Gastrocnemius medialis (tissue), 4 donors: ENCODE data around the gene RBM47. TPM values are rescaled to one million over a fixed set of nuclear protein-coding genes. Genes with fewer than 3 reads are reported as not detected.

Experiments used
- ATAC-seq, 2 donors: fragments of 150-250 bp; one replicate each; pipeline ENCODE4 v1.9.1; 2016
- DNase-seq, 2 donors: peaks; one replicate each; pipeline ENCODE4 v3.0.0-alpha.2; 2019
- H3K27ac ChIP-seq, 4 donors: fragments of 200-600 bp; sonication (generic); 1 replicate in 1 of 4; 2 replicates in 3 of 4; pipeline ENCODE4 v1.5.1; 2016 to 2018; ENCODE audit warnings: mild to moderate bottlenecking in 2 of 4, moderate library complexity in 1 of 4
- H3K27me3 ChIP-seq, 3 donors: fragments of 200-600 bp; sonication (generic) in 2 of 3; 1 replicate in 1 of 3; 2 replicates in 2 of 3; pipeline versions ENCODE4 v1.5.1 to v1.6.0; 2016 to 2019; ENCODE audit warnings: mild to moderate bottlenecking in 1 of 3, moderate library complexity in 1 of 3
- H3K36me3 ChIP-seq, 2 donors: fragments of 200-600 bp; sonication (generic) in 1 of 2; one replicate each; pipeline ENCODE4 v1.5.1; 2017 to 2018
- H3K4me1 ChIP-seq, 2 donors: fragments of 200-600 bp; sonication (generic) in 1 of 2; one replicate each; pipeline ENCODE4 v1.5.1; 2016 to 2017; ENCODE audit warnings: mild to moderate bottlenecking in 2 of 2
- H3K4me3 ChIP-seq, 4 donors: fragments of 200-600 bp; sonication (generic) in 3 of 4; 1 replicate in 1 of 4; 2 replicates in 3 of 4; pipeline ENCODE4 v1.5.1; 2016 to 2019; ENCODE audit warnings: mild to moderate bottlenecking in 2 of 4
- H3K9me3 ChIP-seq, 3 donors: fragments of 200-600 bp; sonication (generic) in 2 of 3; 1 replicate in 1 of 3; 2 replicates in 2 of 3; pipeline ENCODE4 v1.5.1; 2016 to 2019
- POLR2A ChIP-seq, 2 donors: fragments of 450-650 bp; IDR thresholded peaks; one replicate each; pipeline ENCODE4 v1.6.1; 2017; ENCODE audit warnings: antibody characterized with exemption in 2 of 2, mild to moderate bottlenecking in 2 of 2, moderate library complexity in 2 of 2
- in situ Hi-C, 4 donors: fragments of 200-750 bp; cut with MboI; loops; one replicate each; pipeline versions ENCODE4 v1.15.0 to v1.8.0; 2017; ENCODE audit warnings: low sequenced_read_pairs in 4 of 4
- intact Hi-C: fragments of 100-400 bp; cut with DNase I; formaldehyde crosslinking; loops from one replicate; pipeline ENCODE4 v1.15.1; 2023; ENCODE audit warnings: low total_unique reads
- total RNA-seq, 4 donors: library from RNA; depleted of rRNA; stranded (reverse); fragments of >200 nt; gene quantifications; one replicate each; pipeline versions ENCODE4 v1.1.0 to v1.2.3, GENCODE V29; 2016
- TF ChIP-seq, protein P1 (sequence below), 5 experiments: fragments of 450-650 bp in 3 of 5; fragments of 200-600 bp in 2 of 5; sonication (generic) in 2 of 5; IDR thresholded peaks in 4 of 5; conservative IDR thresholded peaks in 1 of 5; 1 replicate in 4 of 5; 2 replicates in 1 of 5; pipeline ENCODE4 v1.5.1; 2016 to 2019; ENCODE audit warnings: antibody characterized with exemption in 5 of 5, mild to moderate bottlenecking in 3 of 5, moderate library complexity in 3 of 5

RBM47 gene
- total RNA-seq, 4 donors from 2014 or later, result 1.5 to 8.7 (median 4.3) TPM

DNA sequence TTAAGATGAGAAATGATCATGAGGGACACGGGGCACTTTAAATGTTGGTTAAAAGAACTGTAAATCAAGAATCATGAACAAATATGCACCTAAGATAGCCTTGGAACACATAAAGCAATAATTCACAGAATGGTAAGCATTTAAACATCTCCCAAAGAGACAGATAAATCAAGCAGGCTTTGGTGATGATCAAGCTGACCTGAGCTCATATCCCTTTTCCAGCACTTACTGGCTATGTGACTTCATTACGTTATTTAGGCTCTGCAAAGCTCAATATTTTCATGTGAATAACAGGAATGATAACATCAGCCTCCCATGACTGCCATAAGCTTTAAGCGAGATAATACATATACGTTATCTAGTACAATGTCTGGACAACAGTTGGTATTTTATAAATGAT lies 239.7 kb downstream of the RBM47 start:
- in situ Hi-C loops, result no loop called here
- Histone ChIP-seq H3K27ac (no peak overlapping the region), H3K9me3 (no peaks in the 10 kb centered on the region), H3K4me1 (no peaks in the 10 kb centered on the region), H3K36me3 (no peaks in the 10 kb centered on the region), H3K27me3 (no peaks in the 10 kb centered on the region), H3K4me3 (no peak overlapping the region)
- intact Hi-C loops, result no loop called here
- TF ChIP-seq POLR2A (IDR thresholded peaks at IDR 0.05), result no peak
- TF ChIP-seq, protein P1, sequence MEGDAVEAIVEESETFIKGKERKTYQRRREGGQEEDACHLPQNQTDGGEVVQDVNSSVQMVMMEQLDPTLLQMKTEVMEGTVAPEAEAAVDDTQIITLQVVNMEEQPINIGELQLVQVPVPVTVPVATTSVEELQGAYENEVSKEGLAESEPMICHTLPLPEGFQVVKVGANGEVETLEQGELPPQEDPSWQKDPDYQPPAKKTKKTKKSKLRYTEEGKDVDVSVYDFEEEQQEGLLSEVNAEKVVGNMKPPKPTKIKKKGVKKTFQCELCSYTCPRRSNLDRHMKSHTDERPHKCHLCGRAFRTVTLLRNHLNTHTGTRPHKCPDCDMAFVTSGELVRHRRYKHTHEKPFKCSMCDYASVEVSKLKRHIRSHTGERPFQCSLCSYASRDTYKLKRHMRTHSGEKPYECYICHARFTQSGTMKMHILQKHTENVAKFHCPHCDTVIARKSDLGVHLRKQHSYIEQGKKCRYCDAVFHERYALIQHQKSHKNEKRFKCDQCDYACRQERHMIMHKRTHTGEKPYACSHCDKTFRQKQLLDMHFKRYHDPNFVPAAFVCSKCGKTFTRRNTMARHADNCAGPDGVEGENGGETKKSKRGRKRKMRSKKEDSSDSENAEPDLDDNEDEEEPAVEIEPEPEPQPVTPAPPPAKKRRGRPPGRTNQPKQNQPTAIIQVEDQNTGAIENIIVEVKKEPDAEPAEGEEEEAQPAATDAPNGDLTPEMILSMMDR (IDR thresholded peaks at IDR 0.05 in 4 of 5, conservative IDR thresholded peaks at IDR 0.05 in 1 of 5), result no peak
- DNase-seq (no peak), ATAC-seq (no peak)

GRCh38 chr4:40388239-40388638 lies 241.4 kb downstream of the RBM47 start:
- Histone ChIP-seq H3K27me3 (no peaks in the 10 kb centered on the region), H3K9me3 (no peaks in the 10 kb centered on the region), H3K27ac (no peak overlapping the region), H3K4me1 (no peaks in the 10 kb centered on the region), H3K36me3 (no peaks in the 10 kb centered on the region), H3K4me3 (no peak overlapping the region)
- intact Hi-C loops (no loop called here), in situ Hi-C loops (no loop called here)
- DNase-seq (no peak), ATAC-seq (no peak)
- TF ChIP-seq POLR2A (IDR thresholded peaks at IDR 0.05), result no peak
- TF ChIP-seq, protein P1 (IDR thresholded peaks at IDR 0.05 in 4 of 5, conservative IDR thresholded peaks at IDR 0.05 in 1 of 5), result no peak

- H3K27me3 ChIP-seq, result no peaks in the 10 kb centered on the region
- no peak for ATAC-seq
- H3K27ac ChIP-seq, result no peak overlapping the region
- intact Hi-C loops, result no loop called here
- no peaks in the 10 kb centered on the region for H3K4me1 ChIP-seq
- TF ChIP-seq, protein P1 (IDR thresholded peaks at IDR 0.05 in 4 of 5, conservative IDR thresholded peaks at IDR 0.05 in 1 of 5), result no peak
- no peak for TF ChIP-seq POLR2A (IDR thresholded peaks at IDR 0.05)
- in situ Hi-C loops, result no loop called here
- H3K36me3 ChIP-seq, result no peaks in the 10 kb centered on the region
- no peak for DNase-seq
- no peak overlapping the region for H3K4me3 ChIP-seq
- no peaks in the 10 kb centered on the region for H3K9me3 ChIP-seq
These were observed 249.0 kb downstream of the RBM47 start for GRCh38 chr4:40380647-40381046.

- DNase-seq, result no peak
- Histone ChIP-seq H3K27me3 (no peaks in the 10 kb centered on the region), H3K4me1 (no peaks in the 10 kb centered on the region), H3K4me3 (no peak overlapping the region), H3K27ac (no peak overlapping the region), H3K9me3 (no peaks in the 10 kb centered on the region), H3K36me3 (no peaks in the 10 kb centered on the region)
- no peak for ATAC-seq
- TF ChIP-seq, protein P1 (IDR thresholded peaks at IDR 0.05 in 4 of 5, conservative IDR thresholded peaks at IDR 0.05 in 1 of 5), result no peak
- TF ChIP-seq POLR2A (IDR thresholded peaks at IDR 0.05), result no peak
- intact Hi-C loops, result no loop called here
- in situ Hi-C loops, result no loop called here
These were observed 250.4 kb downstream of the RBM47 start for GRCh38 chr4:40379248-40379647.

DNA sequence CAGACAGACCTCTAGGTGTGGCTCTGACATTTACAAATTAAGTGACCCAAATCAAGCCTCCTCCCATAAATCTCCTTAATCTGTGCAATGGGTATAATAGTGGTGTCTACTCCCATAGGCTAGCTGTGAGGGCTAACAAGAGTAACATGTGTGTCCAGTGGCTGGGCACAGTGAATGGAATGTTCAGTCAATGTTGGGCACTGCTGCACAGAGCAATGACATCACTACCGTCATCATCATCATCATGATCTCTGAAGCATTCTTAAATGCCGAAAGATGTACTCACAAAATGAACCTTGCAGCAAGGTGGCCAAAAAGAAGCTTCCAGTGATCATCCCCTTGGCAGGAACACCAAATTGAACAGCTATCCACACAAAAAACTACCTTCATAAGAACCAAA lies 251.0 kb downstream of the RBM47 start:
- no peak overlapping the region for H3K27ac ChIP-seq
- DNase-seq, result no peak
- ATAC-seq, result no peak
- no peak overlapping the region for H3K4me3 ChIP-seq
- in situ Hi-C loops (no loop called here), intact Hi-C loops (no loop called here)
- no peak for TF ChIP-seq POLR2A (IDR thresholded peaks at IDR 0.05)
- TF ChIP-seq, protein P1 (IDR thresholded peaks at IDR 0.05 in 4 of 5, conservative IDR thresholded peaks at IDR 0.05 in 1 of 5), result no peak
- no peaks in the 10 kb centered on the region for H3K27me3 ChIP-seq
- no peaks in the 10 kb centered on the region for H3K4me1 ChIP-seq
- no peaks in the 10 kb centered on the region for H3K9me3 ChIP-seq
- H3K36me3 ChIP-seq, result no peaks in the 10 kb centered on the region
